K562 (cell line): ENCODE measurements around the gene SYT7. TPM values are rescaled to one million over a fixed set of nuclear protein-coding genes. Genes with fewer than 3 reads are reported as not detected.

ENCODE experiments used
- ATAC-seq: fragments of 200-7000 bp; cut with Tn5 transposase; 3 replicates; pipeline ENCODE4 v1.9.1; 2020; ENCODE audit warnings: moderate library complexity
- BruUV-seq: library from RNA; stranded (reverse); fragments of 400-500 nt; replicated peaks from 2 replicates; lab custom pipeline; 2021; lab: Mats Ljungman, UMichigan
- CTCF ChIA-PET: fragments of 300-600 bp; formaldehyde crosslinking; extraction: SDS; loops from one replicate; lab custom pipeline; 2021; ENCODE audit warnings: low intra/inter-chr PET ratio; lab: Yijun Ruan, JAX
- POLR2A ChIA-PET: fragments of 300-600, 350-650 bp; sonication (Branson Sonifier 250); formaldehyde crosslinking; extraction: SDS; loops from one replicate; lab custom pipeline; 2021; ENCODE audit warnings: antibody characterized with exemption, inconsistent platforms; lab: Yijun Ruan, JAX
- DNase-seq, 4 experiments: peaks; one replicate each; pipeline versions ENCODE4 v3.0.0 to v3.0.0-alpha.2; 2011 to 2018; ENCODE audit warnings: low spot score in 3 of 4, mixed read lengths in 3 of 4; ENCODE audit errors: extremely low read depth in 1 of 4
- FAIRE-seq: peaks from 2 replicates; lab custom pipeline; 2011; peaks lifted over from hg19 to GRCh38; lab: Jason Lieb, UNC
- H2AFZ ChIP-seq: 2 replicates; pipeline ENCODE4 v1.6.0; 2011; ENCODE audit warnings: low read depth, low read length, control low read depth, inconsistent platforms
- H3K27ac ChIP-seq: fragments of 200-600 bp; 3 replicates; pipeline ENCODE4 v1.8.0; 2011; ENCODE audit warnings: low read depth, mild to moderate bottlenecking, control low read depth, inconsistent platforms, low read length, moderate library complexity, mixed read lengths; ENCODE audit errors: extremely low read depth
- H3K27me3 ChIP-seq, 2 experiments: fragments of 300-600 bp in 1 of 2; 2 replicates in 1 of 2; 3 replicates in 1 of 2; pipeline versions ENCODE4 v1.6.0 to v1.8.0; 2011; ENCODE audit warnings: inconsistent platforms in 2 of 2, low read length in 2 of 2, mild to moderate bottlenecking in 1 of 2, mixed read lengths in 1 of 2, moderate library complexity in 1 of 2; ENCODE audit not compliant: control insufficient read depth in 2 of 2, insufficient read depth in 2 of 2
- H3K36me3 ChIP-seq: fragments of 300-600 bp; 3 replicates; pipeline ENCODE4 v1.8.0; 2011; ENCODE audit warnings: mild to moderate bottlenecking, low read length, inconsistent platforms; ENCODE audit not compliant: control insufficient read depth, insufficient read depth
- H3K4me1 ChIP-seq, 2 experiments: fragments of 200-600 bp in 1 of 2; replicated peaks in 1 of 2; 2 replicates in 1 of 2; 3 replicates in 1 of 2; pipeline versions ENCODE4 v1.5.1 to v1.8.0; 2011; ENCODE audit warnings: inconsistent platforms in 2 of 2, low read length in 2 of 2, mild to moderate bottlenecking in 1 of 2, mixed read lengths in 1 of 2, moderate library complexity in 1 of 2; ENCODE audit not compliant: control insufficient read depth in 2 of 2, insufficient read depth in 2 of 2
- H3K4me2 ChIP-seq: 2 replicates; pipeline ENCODE4 v1.6.1; 2011; ENCODE audit warnings: low read length, control low read depth, inconsistent platforms, mixed read lengths; ENCODE audit not compliant: insufficient read depth
- H3K4me3 ChIP-seq: fragments of 200-600 bp; sonication (generic), shearing (Covaris generic); 2 replicates; pipeline ENCODE4 v1.5.1; 2016; ENCODE audit warnings: control low read depth, inconsistent platforms
- H3K79me2 ChIP-seq: fragments of 200-600 bp; 3 replicates; pipeline ENCODE4 v1.8.0; 2011; ENCODE audit warnings: low read length, inconsistent platforms; ENCODE audit not compliant: control insufficient read depth, insufficient read depth
- H3K9ac ChIP-seq, 2 experiments: 2 replicates each; pipeline versions ENCODE4 v1.6.0 to v1.6.1; 2011; ENCODE audit warnings: low read depth in 2 of 2, low read length in 2 of 2, control low read depth in 1 of 2, inconsistent platforms in 1 of 2, mild to moderate bottlenecking in 1 of 2, mixed read lengths in 1 of 2; ENCODE audit not compliant: insufficient read depth in 1 of 2
- H3K9me1 ChIP-seq: one replicate; pipeline ENCODE4 v1.6.0; 2011; ENCODE audit warnings: inconsistent platforms, mild to moderate bottlenecking, low read length, moderate library complexity; ENCODE audit not compliant: control insufficient read depth, insufficient read depth
- H3K9me3 ChIP-seq: replicated peaks from 2 replicates; pipeline ENCODE4 v1.5.1; 2011; ENCODE audit warnings: low read depth, low read length, inconsistent platforms; ENCODE audit not compliant: control insufficient read depth, insufficient read depth
- H4K20me1 ChIP-seq: replicated peaks from 2 replicates; pipeline ENCODE4 v1.6.1; 2011; ENCODE audit warnings: low read length, inconsistent platforms, mixed read lengths; ENCODE audit not compliant: control insufficient read depth, insufficient read depth
- DPF2 ChIP-seq: fragments of 450-650 bp; IDR thresholded peaks from 2 replicates; pipeline ENCODE4 v1.6.1; 2016
- GABPB2 ChIP-seq: fragments of 250-450 bp; sonication (Bioruptor Pico); conservative IDR thresholded peaks from 2 replicates; pipeline ENCODE4 v1.5.1; 2021; ENCODE audit warnings: mild to moderate bottlenecking
- GTF3C2 ChIP-seq: IDR thresholded peaks from 3 replicates; pipeline ENCODE4 v1.6.1; 2011; ENCODE audit warnings: borderline replicate concordance, mild to moderate bottlenecking, moderate library complexity; ENCODE audit not compliant: insufficient read length; ENCODE audit errors: extremely low read depth
- HNRNPH1 ChIP-seq: fragments of 200-400 bp; formaldehyde crosslinking; optimal IDR thresholded peaks from 2 replicates; pipeline ENCODE3; 2017; ENCODE audit warnings: low read depth, mild to moderate bottlenecking, low read length, moderate library complexity
- KAT7 ChIP-seq: sonication (generic); formaldehyde crosslinking; IDR thresholded peaks from 2 replicates; pipeline ENCODE4 v1.8.0; 2022; ENCODE audit warnings: missing genetic modification reagents, mild to moderate bottlenecking, borderline replicate concordance
- MEF2A ChIP-seq: IDR thresholded peaks from 2 replicates; pipeline ENCODE4 v1.6.1; 2011; ENCODE audit warnings: low read depth, mild to moderate bottlenecking, low read length, moderate library complexity; ENCODE audit not compliant: control insufficient read depth
- PML ChIP-seq: IDR thresholded peaks from 2 replicates; pipeline ENCODE4 v1.6.1; 2012; ENCODE audit warnings: low read length, inconsistent platforms
- RBM25 ChIP-seq: fragments of 200-400 bp; formaldehyde crosslinking; IDR thresholded peaks from 2 replicates; pipeline ENCODE4 v1.6.1; 2018; ENCODE audit warnings: low read length, low read depth, moderate library complexity; ENCODE audit not compliant: severe bottlenecking
- SMC3 ChIP-seq: conservative IDR thresholded peaks from 2 replicates; pipeline ENCODE4 v1.6.1; 2011; ENCODE audit warnings: low read depth, low read length, improper control_type of control experiment; ENCODE audit not compliant: insufficient read depth
- SPI1 ChIP-seq: IDR thresholded peaks from 2 replicates; pipeline ENCODE4 v1.6.1; 2011; ENCODE audit warnings: low read depth, low read length, control low read depth, borderline replicate concordance
- TFAP4 ChIP-seq: sonication (generic); formaldehyde crosslinking; IDR thresholded peaks from 2 replicates; pipeline ENCODE4 v1.8.0; 2022; ENCODE audit warnings: missing genetic modification reagents, mild to moderate bottlenecking, moderate library complexity, borderline replicate concordance
- ZFP36 ChIP-seq: fragments of 150-350 bp; IDR thresholded peaks from 2 replicates; pipeline ENCODE4 v1.6.1; 2018; ENCODE audit warnings: low read length, low read depth; ENCODE audit not compliant: partially characterized antibody
- ZNF436 ChIP-seq: fragments of 250-450, 450-650 bp; sonication (Bioruptor Pico); formaldehyde crosslinking; IDR thresholded peaks from 2 replicates; pipeline ENCODE4 v1.7.0; 2020; ENCODE audit warnings: mild to moderate bottlenecking
- WGBS: fragments of 100-300 bp; shearing (Covaris generic); methylation state at CpG from one replicate; pipeline ENCODE4 v1.1.6; 2016; ENCODE audit warnings: low coverage, mixed read lengths; ENCODE audit not compliant: insufficient coverage; ENCODE audit errors: missing lambda C conversion rate; 5-methylcytosine and 5-hydroxymethylcytosine counted together
- in situ Hi-C: fragments of 300-500 bp; cut with MboI; formaldehyde crosslinking; loops from 4 replicates; pipeline ENCODE4 v1.15.0; 2018; ENCODE audit warnings: inconsistent platforms, mixed read lengths
- intact Hi-C: fragments of 100-400 bp; cut with micrococcal nuclease; formaldehyde crosslinking; loops from 2 replicates; pipeline ENCODE4 v1.14.2; 2022
- polyA plus RNA-seq, 8 experiments: library from polyadenylated mRNA; depleted of rRNA in 4 of 8; stranded (reverse) in 5 of 8; unstranded in 3 of 8; fragments of >200 nt; fragmentation: Nextera tagmentation in 2 of 8; fragmentation: Illumina TruSeq in 1 of 8; extraction: Ambion mirVana in 2 of 8; extraction: Trizol in 1 of 8; gene quantifications; 2 replicates each; pipeline versions ENCODE4 v1.2.1 to v1.2.3, GENCODE V29; 2011 to 2014; ENCODE audit warnings: inconsistent platforms in 1 of 8, missing spikeins in 1 of 8
- total RNA-seq, 7 experiments: library from RNA; depleted of rRNA in 6 of 7; stranded (reverse); fragments of >200 nt in 6 of 7; fragmentation: Illumina TruSeq in 2 of 7; extraction: Trizol in 2 of 7; gene quantifications; 2 replicates each; pipeline versions ENCODE4 v1.2.1 to v1.2.3, GENCODE V29; 2011 to 2021; ENCODE audit warnings: low replicate concordance in 1 of 7
- TF ChIP-seq, protein P1 (sequence below), 2 experiments: fragments of 250-450 bp in 1 of 2; fragments of 450-650 bp in 1 of 2; sonication (Bioruptor Pico) in 1 of 2; IDR thresholded peaks; 2 replicates each; pipeline versions ENCODE4 v1.6.1 to v1.8.0; 2016 to 2021; ENCODE audit warnings: mild to moderate bottlenecking in 2 of 2, moderate library complexity in 2 of 2, missing compliant biosample characterization in 1 of 2, missing genetic modification characterization in 1 of 2

SYT7 gene
- total and polyA plus RNA-seq, 9 of the 15 experiments (the other 6 are each of a cell fraction or from before 2014, with no cell fraction given): 0.01 to 0.51 (median 0.16) TPM; not detected in 1

DNA sequence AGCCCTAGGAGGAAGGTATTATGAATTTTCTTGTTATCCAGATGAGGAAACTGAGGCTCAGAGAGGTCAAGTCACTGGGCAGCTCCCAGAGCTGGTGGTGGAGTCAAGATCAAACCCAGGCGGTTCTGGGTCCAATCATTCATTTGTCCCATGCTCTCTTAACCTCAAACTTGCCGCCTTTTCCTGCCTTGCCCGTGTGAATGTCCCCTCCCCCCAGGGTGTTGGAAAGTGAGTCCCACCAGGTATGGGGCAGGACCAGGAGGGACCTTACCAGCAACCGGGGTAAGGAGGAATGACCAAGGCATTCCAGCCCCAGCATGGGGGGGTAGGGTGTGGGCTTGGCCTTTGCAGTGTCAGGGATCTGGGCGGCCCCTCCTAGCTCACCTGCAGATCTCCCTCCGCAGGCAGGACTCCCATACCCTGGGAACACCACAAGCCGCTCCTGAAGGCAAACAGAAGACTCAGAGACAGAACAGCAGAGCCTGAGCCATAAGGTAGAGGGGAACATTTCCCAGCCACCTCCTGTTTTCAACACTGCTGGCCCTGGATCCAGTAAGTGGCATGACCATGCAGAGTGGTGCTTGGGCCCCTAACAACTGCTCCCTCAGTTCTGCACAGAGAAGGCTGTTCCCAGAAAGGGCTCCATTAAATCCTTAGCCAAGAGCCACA lies 41.2 kb upstream of the SYT7 start (continued):
- no peak for TF ChIP-seq GTF3C2
- TF ChIP-seq DPF2: no peak
- TF ChIP-seq GABPB2 (CRISPR knock-in tag): no peak

- H3K4me2 ChIP-seq: no peak overlapping the region
- no peaks in the 10 kb centered on the region for H3K9me3 ChIP-seq
- ChIA-PET CTCF (interaction anchor here (0.7 kb wide), 1 partner anchor 39 kb away, joined by 3 read pairs; no protein-coding TSS in a partner anchor), POLR2A (interaction anchor here (0.6 kb wide), 2 partner anchors 11 to 146 kb away, joined by 3 read pairs; no protein-coding TSS in a partner anchor)
- no TSS peak for BruUV-seq
- no peak overlapping the region for H3K27ac ChIP-seq
- no peak overlapping the region for H2AFZ ChIP-seq
- H4K20me1 ChIP-seq: no peaks in the 10 kb centered on the region
- H3K36me3 ChIP-seq: no peaks in the 10 kb centered on the region
- H3K27me3 ChIP-seq: peaks cover 8 to 43% of the 10 kb centered on the region in 2 experiments
- ATAC-seq (no peak), DNase-seq (no peak), FAIRE-seq (no peak)
- intact Hi-C loops (no loop called here), in situ Hi-C loops (no loop called here)
- WGBS: 0% methylated on average over 6 of the region's 6 CpGs
- H3K79me2 ChIP-seq: no peaks in the 10 kb centered on the region
- no peak overlapping the region for H3K9ac ChIP-seq
- H3K4me3 ChIP-seq: no peak overlapping the region
- H3K4me1 ChIP-seq: no peaks in the 10 kb centered on the region
- no peaks in the 10 kb centered on the region for H3K9me1 ChIP-seq
- TF ChIP-seq, protein P1, sequence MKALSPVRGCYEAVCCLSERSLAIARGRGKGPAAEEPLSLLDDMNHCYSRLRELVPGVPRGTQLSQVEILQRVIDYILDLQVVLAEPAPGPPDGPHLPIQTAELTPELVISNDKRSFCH (CRISPR knock-in tag; IDR thresholded peaks at IDR 0.05): no peak
- TF ChIP-seq, protein P1 (tag; IDR thresholded peaks at IDR 0.05): no peak
- TF ChIP-seq HNRNPH1 (no peak), ZFP36 (peak; percentile 94), TFAP4 (CRISPR knock-in tag) (no peak), KAT7 (CRISPR knock-in tag) (no peak), SMC3 (no peak), PML (no peak), ZNF436 (CRISPR knock-in tag) (peak; percentile 14; the same call in 1 of the 2 replicates), RBM25 (peak; percentile 57), SPI1 (no peak), MEF2A (no peak)
Observed at GRCh38 chr11:61619471-61620226, 38.8 kb upstream of the SYT7 start.
